ENCODE data around the gene ADCY1.

GRCh38 chr7:45593877-45594276 lies 19.7 kb downstream of the ADCY1 start:
- TF ChIP-seq, protein P1, sequence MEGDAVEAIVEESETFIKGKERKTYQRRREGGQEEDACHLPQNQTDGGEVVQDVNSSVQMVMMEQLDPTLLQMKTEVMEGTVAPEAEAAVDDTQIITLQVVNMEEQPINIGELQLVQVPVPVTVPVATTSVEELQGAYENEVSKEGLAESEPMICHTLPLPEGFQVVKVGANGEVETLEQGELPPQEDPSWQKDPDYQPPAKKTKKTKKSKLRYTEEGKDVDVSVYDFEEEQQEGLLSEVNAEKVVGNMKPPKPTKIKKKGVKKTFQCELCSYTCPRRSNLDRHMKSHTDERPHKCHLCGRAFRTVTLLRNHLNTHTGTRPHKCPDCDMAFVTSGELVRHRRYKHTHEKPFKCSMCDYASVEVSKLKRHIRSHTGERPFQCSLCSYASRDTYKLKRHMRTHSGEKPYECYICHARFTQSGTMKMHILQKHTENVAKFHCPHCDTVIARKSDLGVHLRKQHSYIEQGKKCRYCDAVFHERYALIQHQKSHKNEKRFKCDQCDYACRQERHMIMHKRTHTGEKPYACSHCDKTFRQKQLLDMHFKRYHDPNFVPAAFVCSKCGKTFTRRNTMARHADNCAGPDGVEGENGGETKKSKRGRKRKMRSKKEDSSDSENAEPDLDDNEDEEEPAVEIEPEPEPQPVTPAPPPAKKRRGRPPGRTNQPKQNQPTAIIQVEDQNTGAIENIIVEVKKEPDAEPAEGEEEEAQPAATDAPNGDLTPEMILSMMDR (IDR thresholded peaks at IDR 0.05), result no peak
- TF ChIP-seq EP300 (IDR thresholded peaks at IDR 0.05), result no peak
- TF ChIP-seq POLR2A (IDR thresholded peaks at IDR 0.05), result no peak
- no peak for TF ChIP-seq POLR2AphosphoS5 (IDR thresholded peaks at IDR 0.05)

All from stomach (tissue), 4 donors.